Amniotic epithelial cell (primary cell): ENCODE data around the gene RTF1.
A peak's percentile ranks its signal among the peaks of the same experiment; 100 is the strongest.

ENCODE experiments used
- DNase-seq: peaks from one replicate; pipeline ENCODE4 v3.0.0-alpha.2; 2010; ENCODE audit warnings: low read depth

Gene RTF1

DNA sequence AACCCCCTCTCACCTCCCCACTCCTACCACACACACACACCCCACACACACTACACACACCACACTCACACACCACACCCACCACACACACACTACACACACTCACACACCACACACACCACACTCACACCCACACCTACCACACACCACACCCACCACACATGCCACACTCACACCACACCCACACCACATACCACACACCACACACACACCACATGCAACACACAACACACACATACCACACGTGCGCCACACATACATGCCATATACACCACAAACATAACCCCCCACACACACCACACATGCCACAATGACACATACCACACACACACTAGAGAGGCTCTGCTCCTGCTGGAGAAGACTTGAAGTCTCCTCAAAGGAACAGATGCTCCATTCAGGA lies 70.9 kb downstream of the RTF1 start:
- DNase-seq = peak; percentile 31

DNA sequence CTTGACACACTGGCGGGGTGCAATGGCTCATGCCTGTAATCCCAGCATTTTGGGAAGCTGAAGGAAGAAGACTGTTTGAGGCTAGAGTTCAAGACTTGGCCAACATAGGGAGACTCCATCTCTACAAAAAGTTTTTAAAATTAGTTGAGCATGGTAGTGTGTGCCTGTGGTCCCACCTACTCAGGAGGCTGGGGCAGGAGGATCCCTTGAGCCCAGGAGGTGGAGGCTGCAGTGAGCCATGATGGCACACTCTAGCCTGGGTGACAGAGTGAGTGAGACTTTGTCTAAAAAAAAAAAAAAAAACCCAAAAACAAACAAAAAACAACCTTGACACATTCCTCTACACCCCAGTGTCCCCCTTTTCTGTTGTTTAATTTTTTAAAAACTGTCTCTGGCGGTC lies 72.7 kb downstream of the RTF1 start:
- no peak for DNase-seq

GRCh38 chr15:41490355-41490754 lies 73.5 kb downstream of the RTF1 start:
- DNase-seq = peak; percentile 97

DNA sequence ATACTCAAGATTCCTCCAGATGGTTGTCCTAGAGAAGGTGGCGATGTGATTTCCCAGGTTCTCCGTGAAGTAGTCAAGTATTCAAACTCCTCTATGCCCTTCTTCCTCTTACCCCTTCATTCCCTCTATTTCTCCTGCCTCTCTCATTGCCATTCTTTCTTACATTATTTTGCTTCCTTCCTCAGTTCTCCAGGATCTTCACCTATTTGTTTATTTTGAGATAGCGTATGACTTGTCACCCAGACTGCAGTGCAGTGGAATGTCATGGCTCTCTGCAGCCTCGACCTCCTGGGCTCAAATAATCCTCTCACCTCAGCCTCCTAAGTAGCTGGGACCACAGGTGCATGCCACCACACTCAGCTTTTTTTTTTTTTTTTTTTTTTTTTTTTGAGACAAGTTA lies 75.0 kb downstream of the RTF1 start:
- no peak for DNase-seq

- peak; percentile 21 for DNase-seq
Measured at GRCh38 chr15:41492597-41493204, 75.8 kb downstream of the RTF1 start.

- peak; percentile 74 for DNase-seq
Measured at GRCh38 chr15:41493205-41493901, 76.5 kb downstream of the RTF1 start, which contains the start of gene ITPKA. Gene ITPKA (plus strand): TSS chr15:41493874. CDS start chr15:41493928, 54 bp downstream.

DNA sequence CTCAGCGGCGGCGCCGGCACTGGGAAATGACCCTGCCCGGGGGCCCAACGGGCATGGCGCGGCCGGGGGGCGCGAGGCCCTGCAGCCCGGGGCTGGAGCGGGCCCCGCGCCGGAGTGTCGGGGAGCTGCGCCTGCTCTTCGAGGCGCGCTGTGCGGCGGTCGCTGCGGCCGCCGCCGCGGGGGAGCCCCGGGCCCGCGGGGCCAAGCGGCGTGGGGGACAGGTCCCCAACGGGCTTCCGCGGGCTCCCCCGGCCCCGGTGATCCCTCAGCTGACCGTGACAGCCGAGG lies 77.0 kb downstream of the RTF1 start:
- DNase-seq = no peak

- DNase-seq = no peak
Measured at GRCh38 chr15:41494190-41494921, 77.5 kb downstream of the RTF1 start.

DNA sequence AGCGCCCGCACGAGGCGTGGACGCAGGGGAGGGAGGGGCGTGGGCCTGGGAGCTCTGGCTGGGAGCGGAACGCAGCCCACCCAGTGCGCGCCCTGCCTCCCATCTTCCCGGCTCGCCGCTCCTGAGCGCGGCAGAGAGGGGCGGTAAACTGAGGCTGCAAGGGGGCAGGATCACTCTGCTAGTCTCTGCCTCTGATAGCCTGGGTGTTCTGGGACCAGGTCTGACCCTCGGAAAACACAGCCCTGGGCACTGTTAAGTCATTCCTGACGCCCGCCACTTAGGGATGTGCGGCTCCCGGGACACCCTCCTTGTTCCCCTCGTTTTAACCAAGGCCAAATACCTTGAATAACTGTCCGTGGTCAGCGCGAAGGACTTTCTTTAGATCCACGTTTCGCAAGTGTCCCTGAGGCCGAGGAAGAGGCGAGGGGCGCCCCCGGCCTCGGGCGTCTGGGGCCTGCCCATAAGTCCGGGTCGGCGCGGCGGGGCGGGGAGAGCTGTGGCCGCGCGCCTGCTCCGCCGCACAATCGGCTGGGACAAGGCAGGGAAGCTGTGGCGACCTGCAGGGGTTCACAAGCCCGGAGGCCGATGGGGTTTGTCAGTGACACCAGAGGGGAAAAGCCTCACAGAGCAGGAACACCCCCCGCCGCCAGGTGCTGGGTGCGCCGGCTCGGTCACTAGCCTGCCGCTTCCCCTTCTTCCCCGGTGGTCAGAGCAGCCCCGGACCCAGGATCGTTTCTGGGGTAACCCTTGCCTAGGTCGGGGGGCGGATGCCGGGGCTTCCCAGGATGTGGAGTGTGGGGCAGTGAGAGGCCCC lies 78.2 kb downstream of the RTF1 start:
- no peak for DNase-seq

- no peak for DNase-seq
Measured at GRCh38 chr15:41495736-41496599, 79.1 kb downstream of the RTF1 start.

DNA sequence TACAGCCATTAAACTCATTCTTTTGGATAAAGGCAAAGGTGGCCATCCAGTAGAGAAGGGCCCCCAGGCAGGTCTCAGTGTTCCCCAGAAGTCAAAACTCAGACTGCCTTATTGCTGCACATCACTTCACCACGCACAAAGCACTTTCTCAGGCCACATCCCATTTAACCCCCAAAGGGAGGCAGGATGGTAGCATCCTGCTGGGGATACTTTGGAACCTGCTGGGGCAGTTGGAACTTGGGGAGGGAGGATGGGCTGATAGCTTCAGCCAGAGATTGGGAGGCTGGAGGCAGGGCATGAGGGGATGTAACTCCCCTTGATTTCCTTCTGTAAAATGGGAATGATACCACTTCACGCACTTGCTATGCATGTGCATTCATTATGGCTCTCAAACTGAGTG lies 81.8 kb downstream of the RTF1 start:
- no peak for DNase-seq

- no peak for DNase-seq
Measured at GRCh38 chr15:41499109-41499851, 82.4 kb downstream of the RTF1 start.

DNA sequence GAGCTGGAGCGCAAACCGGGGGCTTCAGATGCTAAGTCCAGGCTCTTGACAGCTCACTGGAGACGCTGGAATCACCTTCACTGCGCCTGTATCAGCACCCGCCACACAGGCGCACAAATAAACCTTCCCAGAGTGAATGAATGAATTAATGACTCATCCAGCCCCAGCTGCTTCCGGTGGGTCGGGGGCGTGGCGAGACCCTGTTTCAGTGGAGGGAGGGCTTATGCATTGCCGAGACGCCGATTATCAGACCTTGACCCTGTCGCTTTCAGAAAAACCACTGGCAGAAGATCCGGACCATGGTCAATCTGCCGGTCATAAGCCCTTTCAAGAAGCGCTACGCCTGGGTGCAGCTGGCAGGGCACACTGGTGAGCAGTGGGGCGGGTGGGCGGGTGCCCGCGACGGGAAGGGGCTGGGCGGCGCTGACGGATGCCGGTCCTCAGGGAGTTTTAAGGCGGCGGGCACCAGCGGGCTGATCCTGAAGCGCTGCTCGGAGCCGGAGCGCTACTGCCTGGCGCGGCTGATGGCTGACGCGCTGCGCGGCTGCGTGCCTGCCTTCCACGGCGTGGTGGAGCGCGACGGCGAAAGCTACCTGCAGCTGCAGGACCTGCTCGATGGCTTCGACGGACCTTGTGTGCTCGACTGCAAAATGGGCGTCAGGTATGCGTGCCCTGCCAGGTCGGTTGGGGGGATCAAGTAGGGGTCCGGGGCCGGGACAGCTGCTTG lies 84.5 kb downstream of the RTF1 start:
- DNase-seq = no peak

DNA sequence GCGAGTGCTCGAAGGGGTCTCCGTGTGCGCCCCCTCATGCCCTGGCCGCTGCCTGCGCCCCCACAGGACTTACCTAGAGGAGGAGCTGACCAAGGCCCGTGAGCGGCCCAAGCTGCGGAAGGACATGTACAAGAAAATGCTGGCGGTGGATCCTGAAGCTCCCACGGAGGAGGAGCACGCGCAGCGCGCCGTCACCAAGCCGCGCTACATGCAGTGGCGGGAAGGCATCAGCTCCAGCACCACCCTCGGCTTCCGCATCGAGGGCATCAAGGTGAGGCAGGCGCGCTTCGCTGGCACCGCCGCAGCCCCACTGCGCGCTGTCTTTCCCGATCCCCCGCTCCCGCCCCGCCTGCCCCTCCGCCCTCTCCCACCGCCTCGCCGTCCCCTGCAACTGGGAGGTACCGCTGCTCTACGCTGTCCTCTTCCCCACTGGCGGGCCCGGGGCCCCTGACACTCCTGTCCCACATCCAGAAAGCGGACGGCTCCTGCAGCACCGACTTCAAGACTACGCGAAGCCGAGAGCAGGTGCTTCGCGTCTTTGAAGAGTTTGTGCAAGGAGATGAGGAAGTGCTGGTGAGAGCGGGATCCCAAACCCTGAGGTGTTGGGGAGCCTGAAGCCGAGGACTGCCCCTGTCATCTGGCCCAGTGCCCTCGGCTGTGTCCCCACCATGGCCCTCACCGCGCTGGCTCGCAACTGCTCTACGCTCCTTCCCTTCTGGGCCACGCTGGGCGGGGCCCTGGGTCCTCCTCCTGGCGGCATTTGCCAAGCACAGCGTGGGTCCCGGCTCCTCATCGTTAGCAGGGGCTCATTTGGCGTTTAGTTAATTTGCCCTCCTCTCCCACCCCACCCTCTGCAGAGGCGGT lies 85.3 kb downstream of the RTF1 start:
- no peak for DNase-seq

DNA sequence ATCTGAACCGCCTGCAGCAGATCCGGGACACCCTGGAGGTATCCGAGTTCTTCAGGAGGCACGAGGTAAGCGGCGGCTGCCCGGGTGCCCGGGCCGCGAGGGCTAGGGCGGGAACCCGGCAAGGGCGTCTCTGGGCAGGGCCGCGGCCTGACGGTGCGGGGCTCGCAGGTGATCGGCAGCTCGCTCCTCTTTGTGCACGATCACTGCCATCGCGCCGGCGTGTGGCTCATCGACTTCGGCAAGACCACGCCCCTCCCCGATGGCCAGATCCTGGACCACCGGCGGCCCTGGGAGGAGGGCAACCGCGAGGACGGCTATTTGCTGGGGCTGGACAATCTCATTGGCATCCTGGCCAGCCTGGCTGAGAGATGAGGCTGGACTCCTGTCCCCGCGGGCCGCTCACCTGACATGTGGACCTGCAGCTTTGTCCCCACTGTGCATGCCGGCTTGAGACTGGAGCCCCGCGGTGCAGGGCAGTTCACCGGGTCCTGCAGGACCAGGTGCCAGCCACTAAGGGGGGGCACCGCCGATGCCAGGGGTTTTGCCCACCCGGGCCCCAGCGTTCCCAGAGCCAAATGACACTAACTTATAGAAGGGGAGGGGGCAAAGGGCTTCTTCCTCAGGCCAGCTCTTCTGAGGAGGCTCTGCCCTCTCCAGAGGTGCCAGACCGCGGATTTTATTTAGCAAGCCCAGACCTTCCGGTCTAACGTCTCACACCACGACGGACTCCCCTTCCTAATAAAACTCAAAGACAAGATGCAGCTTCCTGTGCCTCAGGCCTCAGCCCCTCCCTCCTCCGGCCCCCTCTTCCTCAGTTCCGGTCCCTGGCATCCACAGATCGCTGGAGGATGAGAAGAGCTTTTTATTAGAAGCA lies 86.1 kb downstream of the RTF1 start:
- DNase-seq = no peak

GRCh38 chr15:41503669-41504010 lies 86.7 kb downstream of the RTF1 start:
- no peak for DNase-seq

DNA sequence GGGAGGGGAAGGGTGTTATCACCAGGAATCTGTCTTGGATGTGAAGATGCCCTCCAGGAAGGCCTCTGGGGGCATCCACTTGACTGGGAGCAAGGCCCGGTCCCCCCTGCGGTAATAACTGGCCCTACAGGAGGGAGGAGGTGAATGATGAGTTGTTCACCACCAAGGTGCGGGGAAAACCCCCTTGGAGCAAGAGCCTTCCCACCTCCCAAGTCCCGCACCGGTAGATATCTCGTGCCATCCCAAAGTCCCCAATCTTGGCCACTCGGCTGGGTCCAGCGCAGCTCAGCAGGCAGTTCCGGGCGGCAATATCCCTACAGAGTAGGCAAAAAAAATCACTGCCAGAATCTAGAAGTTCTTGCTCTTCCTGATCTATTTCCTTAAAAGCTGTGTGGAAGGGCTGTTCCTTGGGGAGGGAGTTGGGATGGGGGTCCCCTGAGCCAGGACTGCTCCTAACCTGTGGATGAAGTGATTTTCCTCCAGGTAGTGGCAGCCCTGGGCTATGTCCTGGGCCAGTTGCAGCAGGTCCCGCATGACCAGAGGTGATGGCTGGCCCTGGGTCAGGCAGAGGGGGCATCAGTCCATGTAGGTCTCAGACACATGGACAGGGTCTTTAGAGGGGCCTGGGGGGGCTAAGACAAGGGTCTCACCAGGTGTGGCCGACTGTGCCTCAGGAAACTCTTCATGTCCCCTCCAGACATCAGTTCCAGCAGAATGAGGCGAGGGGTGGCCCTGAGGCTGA lies 88.0 kb downstream of the RTF1 start:
- no peak for DNase-seq

- no peak for DNase-seq
Measured at GRCh38 chr15:41505776-41506175, 88.9 kb downstream of the RTF1 start.
